ENCODE measurements around the gene KLK2. TPM values are rescaled to one million over a fixed set of nuclear protein-coding genes. Genes with fewer than 3 reads are reported as not detected.

The KLK2 gene
- polyA plus RNA-seq, 1 donor (not counting 4 experiments of a cell fraction or from before 2014, with no cell fraction given): 0.07 TPM

DNA sequence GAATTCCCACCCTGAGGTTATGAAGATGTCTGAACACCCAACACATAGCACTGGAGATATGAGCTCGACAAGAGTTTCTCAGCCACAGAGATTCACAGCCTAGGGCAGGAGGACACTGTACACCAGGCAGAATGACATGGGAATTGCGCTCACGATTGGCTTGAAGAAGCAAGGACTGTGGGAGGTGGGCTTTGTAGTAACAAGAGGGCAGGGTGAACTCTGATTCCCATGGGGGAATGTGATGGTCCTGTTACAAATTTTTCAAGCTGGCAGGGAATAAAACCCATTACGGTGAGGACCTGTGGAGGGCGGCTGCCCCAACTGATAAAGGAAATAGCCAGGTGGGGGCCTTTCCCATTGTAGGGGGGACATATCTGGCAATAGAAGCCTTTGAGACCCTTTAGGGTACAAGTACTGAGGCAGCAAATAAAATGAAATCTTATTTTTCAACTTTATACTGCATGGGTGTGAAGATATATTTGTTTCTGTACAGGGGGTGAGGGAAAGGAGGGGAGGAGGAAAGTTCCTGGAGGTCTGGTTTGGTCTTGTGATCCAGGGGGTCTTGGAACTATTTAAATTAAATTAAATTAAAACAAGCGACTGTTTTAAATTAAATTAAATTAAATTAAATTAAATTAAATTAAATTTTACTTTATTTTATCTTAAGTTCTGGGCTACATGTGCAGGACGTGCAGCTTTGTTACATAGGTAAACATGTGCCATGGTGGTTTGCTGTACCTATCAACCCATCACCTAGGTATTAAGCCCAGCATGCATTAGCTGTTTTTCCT, 11.5 kb upstream of the KLK2 start:
- no peaks in the 10 kb centered on the region for H3K79me2 ChIP-seq (ENCODE audit: control insufficient read depth, insufficient read depth, low read length)
- H3K4me1 ChIP-seq (ENCODE audit: control insufficient read depth, extremely low read depth, insufficient read depth, low read length): no peaks in the 10 kb centered on the region
- no peak overlapping the region for H3K4me3 ChIP-seq (ENCODE audit: control insufficient read depth in 2 of 3, extremely low read depth in 1 of 3, insufficient read depth in 2 of 3, low read depth in 1 of 3, low read length in 3 of 3)
- DNase-seq (ENCODE audit: low read depth, low spot score) (no peak), FAIRE-seq (no peak)
- no peak overlapping the region for H3K4me2 ChIP-seq (ENCODE audit: control insufficient read depth, extremely low read depth, insufficient read depth, low read depth, low read length)
- dilution Hi-C loops (cut with MboI; ENCODE audit: extremely low pct_ligation_motif_present, low sequenced_read_pairs): no loop called here
- H3K9ac ChIP-seq (ENCODE audit: control insufficient read depth, extremely low read depth, insufficient read depth, low read length): no peak overlapping the region
- H3K27me3 ChIP-seq (ENCODE audit: control insufficient read depth, extremely low read depth, insufficient read depth, low read length): peaks cover 15% of the 10 kb centered on the region
- no peaks in the 10 kb centered on the region for H3K36me3 ChIP-seq (ENCODE audit: control insufficient read depth in 2 of 2, extremely low read depth in 1 of 2, insufficient read depth in 2 of 2, low read length in 2 of 2)
- no peak overlapping the region for H2AFZ ChIP-seq (ENCODE audit: control insufficient read depth, low read length)
- peaks cover 2% of the 10 kb centered on the region for H3K9me3 ChIP-seq (ENCODE audit: control insufficient read depth, low read depth, low read length)
- H3K9me1 ChIP-seq (ENCODE audit: control insufficient read depth, extremely low read depth, insufficient read depth, low read length): no peaks in the 10 kb centered on the region
- TF ChIP-seq, protein P1, sequence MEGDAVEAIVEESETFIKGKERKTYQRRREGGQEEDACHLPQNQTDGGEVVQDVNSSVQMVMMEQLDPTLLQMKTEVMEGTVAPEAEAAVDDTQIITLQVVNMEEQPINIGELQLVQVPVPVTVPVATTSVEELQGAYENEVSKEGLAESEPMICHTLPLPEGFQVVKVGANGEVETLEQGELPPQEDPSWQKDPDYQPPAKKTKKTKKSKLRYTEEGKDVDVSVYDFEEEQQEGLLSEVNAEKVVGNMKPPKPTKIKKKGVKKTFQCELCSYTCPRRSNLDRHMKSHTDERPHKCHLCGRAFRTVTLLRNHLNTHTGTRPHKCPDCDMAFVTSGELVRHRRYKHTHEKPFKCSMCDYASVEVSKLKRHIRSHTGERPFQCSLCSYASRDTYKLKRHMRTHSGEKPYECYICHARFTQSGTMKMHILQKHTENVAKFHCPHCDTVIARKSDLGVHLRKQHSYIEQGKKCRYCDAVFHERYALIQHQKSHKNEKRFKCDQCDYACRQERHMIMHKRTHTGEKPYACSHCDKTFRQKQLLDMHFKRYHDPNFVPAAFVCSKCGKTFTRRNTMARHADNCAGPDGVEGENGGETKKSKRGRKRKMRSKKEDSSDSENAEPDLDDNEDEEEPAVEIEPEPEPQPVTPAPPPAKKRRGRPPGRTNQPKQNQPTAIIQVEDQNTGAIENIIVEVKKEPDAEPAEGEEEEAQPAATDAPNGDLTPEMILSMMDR (optimal IDR thresholded peaks at IDR 0.05 in 1 of 3, IDR thresholded peaks at IDR 0.05 in 1 of 3, conservative IDR thresholded peaks at IDR 0.05 in 1 of 3; ENCODE audit: extremely low read depth in 1 of 3, insufficient read depth in 2 of 3, low read length in 3 of 3): no peak
- TF ChIP-seq EZH2 (IDR thresholded peaks at IDR 0.05; ENCODE audit: low read length): no peak
- no peak overlapping the region for H3K27ac ChIP-seq (ENCODE audit: control insufficient read depth, insufficient read depth, low read length)
- H4K20me1 ChIP-seq (ENCODE audit: control insufficient read depth, extremely low read depth, insufficient read depth, low read length): no peaks in the 10 kb centered on the region

DNA sequence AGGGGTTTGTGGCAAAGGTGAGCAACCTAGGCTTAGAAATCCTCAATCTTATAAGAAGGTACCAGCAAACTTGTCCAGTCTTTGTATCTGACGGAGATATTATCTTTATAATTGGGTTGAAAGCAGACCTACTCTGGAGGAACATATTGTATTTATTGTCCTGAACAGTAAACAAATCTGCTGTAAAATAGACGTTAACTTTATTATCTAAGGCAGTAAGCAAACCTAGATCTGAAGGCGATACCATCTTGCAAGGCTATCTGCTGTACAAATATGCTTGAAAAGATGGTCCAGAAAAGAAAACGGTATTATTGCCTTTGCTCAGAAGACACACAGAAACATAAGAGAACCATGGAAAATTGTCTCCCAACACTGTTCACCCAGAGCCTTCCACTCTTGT, 3.8 kb upstream of the KLK2 start:
- TF ChIP-seq, protein P1 (optimal IDR thresholded peaks at IDR 0.05 in 1 of 3, IDR thresholded peaks at IDR 0.05 in 1 of 3, conservative IDR thresholded peaks at IDR 0.05 in 1 of 3; ENCODE audit: extremely low read depth in 1 of 3, insufficient read depth in 2 of 3, low read length in 3 of 3): no peak
- TF ChIP-seq EZH2 (IDR thresholded peaks at IDR 0.05; ENCODE audit: low read length): no peak
- DNase-seq (ENCODE audit: low read depth, low spot score): no peak
- no peak overlapping the region for H3K4me2 ChIP-seq (ENCODE audit: control insufficient read depth, extremely low read depth, insufficient read depth, low read depth, low read length)
- no peak overlapping the region for H2AFZ ChIP-seq (ENCODE audit: control insufficient read depth, low read length)
- FAIRE-seq: no peak
- H3K4me1 ChIP-seq (ENCODE audit: control insufficient read depth, extremely low read depth, insufficient read depth, low read length): no peaks in the 10 kb centered on the region
- H3K27ac ChIP-seq (ENCODE audit: control insufficient read depth, insufficient read depth, low read length): no peak overlapping the region
- H3K79me2 ChIP-seq (ENCODE audit: control insufficient read depth, insufficient read depth, low read length): no peaks in the 10 kb centered on the region
- H3K9ac ChIP-seq (ENCODE audit: control insufficient read depth, extremely low read depth, insufficient read depth, low read length): no peak overlapping the region
- H3K27me3 ChIP-seq (ENCODE audit: control insufficient read depth, extremely low read depth, insufficient read depth, low read length): peaks cover 22% of the 10 kb centered on the region
- no peaks in the 10 kb centered on the region for H4K20me1 ChIP-seq (ENCODE audit: control insufficient read depth, extremely low read depth, insufficient read depth, low read length)
- no peak overlapping the region for H3K4me3 ChIP-seq (ENCODE audit: control insufficient read depth in 2 of 3, extremely low read depth in 1 of 3, insufficient read depth in 2 of 3, low read depth in 1 of 3, low read length in 3 of 3)
- dilution Hi-C loops (cut with MboI; ENCODE audit: extremely low pct_ligation_motif_present, low sequenced_read_pairs): no loop called here
- H3K9me3 ChIP-seq (ENCODE audit: control insufficient read depth, low read depth, low read length): no peaks in the 10 kb centered on the region
- H3K9me1 ChIP-seq (ENCODE audit: control insufficient read depth, extremely low read depth, insufficient read depth, low read length): no peaks in the 10 kb centered on the region
- no peaks in the 10 kb centered on the region for H3K36me3 ChIP-seq (ENCODE audit: control insufficient read depth in 2 of 2, extremely low read depth in 1 of 2, insufficient read depth in 2 of 2, low read length in 2 of 2)

Measured in keratinocyte (primary cell).